GM21723 (cell line): ENCODE results near the gene SLC2A5.

Experiments used
- ATAC-seq: cut with Tn5 transposase; IDR thresholded peaks from one replicate; pipeline ENCODE4 v1.9.1; 2021; ENCODE audit warnings: mild to moderate bottlenecking, moderate library complexity; ENCODE audit not compliant: unreplicated experiment

SLC2A5 gene

GRCh38 chr1:9093091-9093490 is 23.7 kb upstream of the SLC2A5 start:
- ATAC-seq: no peak

- ATAC-seq: no peak
Observed at GRCh38 chr1:9088807-9089206, 19.4 kb upstream of the SLC2A5 start.

GRCh38 chr1:9087411-9088125 is 18.1 kb upstream of the SLC2A5 start:
- ATAC-seq: no peak

- ATAC-seq: no peak
Observed at GRCh38 chr1:9086796-9087195, 17.4 kb upstream of the SLC2A5 start.

- ATAC-seq: no peak
Observed at GRCh38 chr1:9086045-9086444, 16.6 kb upstream of the SLC2A5 start.

GRCh38 chr1:9085306-9085940 is 16.0 kb upstream of the SLC2A5 start:
- ATAC-seq: no peak

GRCh38 chr1:9084906-9085305 is 15.5 kb upstream of the SLC2A5 start:
- ATAC-seq: no peak

- no peak for ATAC-seq
Observed at GRCh38 chr1:9081473-9081872, 12.0 kb upstream of the SLC2A5 start.

GRCh38 chr1:9080705-9081291 is 11.4 kb upstream of the SLC2A5 start:
- ATAC-seq: no peak

GRCh38 chr1:9079988-9080704 is 10.7 kb upstream of the SLC2A5 start:
- ATAC-seq: peak; percentile 40

- ATAC-seq: no peak
Observed at GRCh38 chr1:9078752-9079500, 9.5 kb upstream of the SLC2A5 start.

- peak; percentile 40 for ATAC-seq
Observed at GRCh38 chr1:9078015-9078751, 8.7 kb upstream of the SLC2A5 start.

GRCh38 chr1:9075022-9075421 is 5.6 kb upstream of the SLC2A5 start:
- ATAC-seq: no peak

GRCh38 chr1:9073143-9073542 is 3.7 kb upstream of the SLC2A5 start:
- ATAC-seq: no peak

GRCh38 chr1:9071554-9072235 is 2.3 kb upstream of the SLC2A5 start:
- ATAC-seq: no peak

- no peak for ATAC-seq
Observed at GRCh38 chr1:9070486-9070885, 1.1 kb upstream of the SLC2A5 start.

- no peak for ATAC-seq
Observed at GRCh38 chr1:9068981-9069325, 482 bp downstream of the SLC2A5 start.

- no peak for ATAC-seq
Observed at GRCh38 chr1:9066945-9067807, 2.3 kb downstream of the SLC2A5 start.

GRCh38 chr1:9065213-9065751 is 4.2 kb downstream of the SLC2A5 start:
- ATAC-seq: no peak
